RWPE1 (cell line): Measurements from ENCODE around the gene LRRC10B.

Experiments
- CTCF ChIA-PET: fragments of 350-600 bp; sonication (Branson Sonifier 250); formaldehyde crosslinking; extraction: SDS; loops from one replicate; lab custom pipeline; 2021; lab: Yijun Ruan, JAX
- POLR2A ChIA-PET: fragments of 400-600 bp; formaldehyde crosslinking; extraction: SDS; loops from one replicate; lab custom pipeline; 2020; ENCODE audit warnings: antibody characterized with exemption; ENCODE audit not compliant: low non-redundant PET; lab: Yijun Ruan, JAX
- DNase-seq: peaks from one replicate; pipeline ENCODE4 v3.0.0; 2012; ENCODE audit warnings: low spot score
- H3K27ac ChIP-seq: fragments of 450-650 bp; 2 replicates; pipeline ENCODE4 v1.5.1; 2017
- TF ChIP-seq, protein P1 (sequence below): fragments of 450-650 bp; conservative IDR thresholded peaks from 2 replicates; pipeline ENCODE4 v1.5.1; 2017; ENCODE audit warnings: low read depth, mild to moderate bottlenecking

The LRRC10B gene

DNA sequence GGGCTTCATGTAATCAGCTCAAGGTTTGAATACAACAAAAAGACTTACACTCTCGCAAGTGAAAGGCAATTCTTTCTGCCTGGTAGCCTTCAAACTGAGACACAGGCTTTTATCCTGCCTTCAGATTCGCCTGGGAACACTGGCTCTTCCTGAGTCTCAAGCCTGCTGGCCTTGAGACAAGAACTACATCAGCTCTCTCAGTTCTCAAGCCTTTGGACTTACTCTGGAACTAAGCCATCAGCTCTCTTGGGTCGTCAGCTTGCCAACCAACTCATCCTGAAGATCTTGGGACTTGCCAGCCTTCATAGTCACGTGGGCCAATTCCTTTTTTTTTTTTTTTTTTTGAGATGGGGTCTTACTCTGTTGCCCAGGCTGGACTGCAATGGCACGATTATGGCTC, 35.7 kb upstream of the LRRC10B start:
- DNase-seq = no peak
- POLR2A ChIA-PET = interaction anchor here (0.6 kb wide), 1 partner anchor 166 kb away, joined by 6 read pairs; no protein-coding TSS in a partner anchor
- H3K27ac ChIP-seq = no peak overlapping the region
- TF ChIP-seq, protein P1, sequence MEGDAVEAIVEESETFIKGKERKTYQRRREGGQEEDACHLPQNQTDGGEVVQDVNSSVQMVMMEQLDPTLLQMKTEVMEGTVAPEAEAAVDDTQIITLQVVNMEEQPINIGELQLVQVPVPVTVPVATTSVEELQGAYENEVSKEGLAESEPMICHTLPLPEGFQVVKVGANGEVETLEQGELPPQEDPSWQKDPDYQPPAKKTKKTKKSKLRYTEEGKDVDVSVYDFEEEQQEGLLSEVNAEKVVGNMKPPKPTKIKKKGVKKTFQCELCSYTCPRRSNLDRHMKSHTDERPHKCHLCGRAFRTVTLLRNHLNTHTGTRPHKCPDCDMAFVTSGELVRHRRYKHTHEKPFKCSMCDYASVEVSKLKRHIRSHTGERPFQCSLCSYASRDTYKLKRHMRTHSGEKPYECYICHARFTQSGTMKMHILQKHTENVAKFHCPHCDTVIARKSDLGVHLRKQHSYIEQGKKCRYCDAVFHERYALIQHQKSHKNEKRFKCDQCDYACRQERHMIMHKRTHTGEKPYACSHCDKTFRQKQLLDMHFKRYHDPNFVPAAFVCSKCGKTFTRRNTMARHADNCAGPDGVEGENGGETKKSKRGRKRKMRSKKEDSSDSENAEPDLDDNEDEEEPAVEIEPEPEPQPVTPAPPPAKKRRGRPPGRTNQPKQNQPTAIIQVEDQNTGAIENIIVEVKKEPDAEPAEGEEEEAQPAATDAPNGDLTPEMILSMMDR = no peak
- CTCF ChIA-PET = interaction anchor here (0.6 kb wide), 2 partner anchors 166 to 319 kb away, joined by 3 read pairs; no protein-coding TSS in a partner anchor

DNA sequence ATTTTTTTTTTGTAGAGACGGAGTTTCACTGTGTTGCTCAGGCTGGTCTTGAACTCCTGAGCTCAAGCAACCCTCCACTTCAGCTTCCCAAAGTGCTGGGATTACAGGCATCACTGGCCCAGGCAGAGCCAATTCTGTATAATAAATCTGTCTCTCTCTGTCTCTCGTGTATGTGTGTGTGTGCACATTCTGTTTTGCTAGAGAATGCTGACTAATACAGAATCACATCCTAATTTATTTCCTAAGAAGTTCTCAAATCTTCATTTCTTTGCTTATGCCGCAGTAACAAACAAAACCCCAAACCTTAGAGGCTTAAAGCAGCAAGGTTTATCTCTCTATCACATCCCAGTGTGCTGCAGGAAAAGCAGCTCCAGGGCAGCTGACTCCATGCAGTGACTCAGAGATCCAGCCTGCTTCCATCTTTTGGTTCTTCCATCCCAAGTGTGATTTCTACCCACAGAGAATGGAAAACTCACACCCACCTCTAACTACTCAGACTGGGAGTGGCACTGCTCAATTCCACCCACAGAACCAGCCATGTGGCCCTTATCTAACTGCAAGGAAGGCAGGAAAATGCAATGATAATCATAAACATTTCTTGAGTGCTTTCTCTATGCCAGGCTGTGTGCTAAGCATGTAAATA, 35.1 kb upstream of the LRRC10B start:
- TF ChIP-seq, protein P1 = no peak
- DNase-seq = no peak
- ChIA-PET CTCF (interaction anchor here (0.6 kb wide), 1 partner anchor 165 kb away, joined by 3 read pairs; no protein-coding TSS in a partner anchor), POLR2A (interaction anchor here (0.6 kb wide), 1 partner anchor 165 kb away, joined by 6 read pairs; no protein-coding TSS in a partner anchor)
- no peak overlapping the region for H3K27ac ChIP-seq

DNA sequence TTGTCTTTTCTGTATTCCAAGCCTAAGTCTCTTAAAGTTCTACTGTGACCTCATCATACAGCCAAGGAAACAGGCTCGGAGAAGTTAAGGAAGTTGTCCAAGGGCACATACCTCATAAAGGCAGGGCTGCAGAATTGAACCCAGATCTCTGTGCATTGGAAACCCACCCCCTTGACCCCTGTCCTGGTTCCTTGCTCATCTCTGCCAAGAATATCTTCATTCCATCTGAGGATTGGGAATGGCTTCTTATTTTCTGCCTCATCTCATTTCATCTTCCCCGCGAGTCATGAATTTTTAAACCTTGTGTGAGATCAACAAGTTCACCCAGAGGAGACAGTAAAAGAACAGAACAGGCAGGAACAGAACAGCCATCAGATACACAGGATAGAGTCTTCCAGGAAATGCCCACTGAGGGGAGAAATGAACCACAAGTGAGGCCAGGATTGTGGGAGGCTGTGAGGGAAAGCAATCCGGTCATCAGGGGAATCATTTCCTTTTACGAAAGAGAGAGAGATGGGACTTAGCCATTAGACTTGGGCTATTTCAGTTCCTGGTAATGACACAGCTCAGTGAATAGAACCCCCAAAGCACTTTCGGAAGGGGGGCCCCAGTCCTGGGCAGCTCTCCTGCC, 34.4 kb upstream of the LRRC10B start:
- no peak for DNase-seq
- ChIA-PET CTCF (interaction anchor here (4.8 kb wide), 1 partner anchor 43 kb away, joined by 42 read pairs; no protein-coding TSS in a partner anchor), POLR2A (no interaction called here)
- no peak overlapping the region for H3K27ac ChIP-seq
- TF ChIP-seq, protein P1 = no peak

DNA sequence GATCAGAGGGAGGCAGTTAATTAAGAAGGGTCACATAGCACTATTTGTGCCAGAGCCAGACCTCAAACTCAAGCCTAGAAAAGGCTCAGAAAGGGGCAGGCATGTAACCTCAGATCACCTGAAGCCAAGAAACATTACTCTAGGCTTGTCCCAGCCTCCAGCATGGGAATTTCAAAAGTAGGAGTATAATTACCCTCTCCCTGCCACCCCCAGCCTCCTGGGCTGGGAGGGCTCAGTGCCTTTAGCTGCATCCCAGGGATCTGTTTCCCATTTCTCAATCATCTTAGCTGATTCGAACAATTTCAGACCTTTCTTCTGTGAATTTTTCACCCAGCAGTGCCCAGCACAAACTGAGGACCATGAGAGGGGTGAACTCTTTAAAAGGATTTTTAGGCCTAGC, 33.1 kb upstream of the LRRC10B start:
- TF ChIP-seq, protein P1 = no peak
- POLR2A ChIA-PET = no interaction called here

DNA sequence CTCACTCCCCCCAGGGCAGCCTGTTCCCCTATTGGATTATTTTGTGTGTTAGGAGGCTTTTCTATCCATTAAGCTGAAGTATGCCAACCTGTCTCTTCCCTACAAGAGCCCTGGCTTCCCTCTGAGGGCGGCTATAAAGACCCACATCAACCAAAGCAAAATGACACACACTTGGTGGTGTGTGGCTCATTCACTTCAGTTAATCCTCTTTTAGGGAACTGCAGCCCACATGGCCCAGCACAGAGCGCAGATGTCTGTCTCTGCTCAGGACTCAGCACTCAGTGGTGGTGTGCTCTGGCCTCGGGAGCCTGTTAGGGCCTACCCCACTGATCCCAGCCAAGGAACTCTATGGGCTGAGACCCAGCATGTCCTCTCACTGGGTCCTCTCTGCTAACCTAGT, 32.2 kb upstream of the LRRC10B start:
- CTCF ChIA-PET = interaction anchor here (0.5 to 4.8 kb wide), 9 partner anchors 22 to 257 kb away, joined by 3 to 42 read pairs (median 4); partner anchors contain the start of gene LRRC10B
- H3K27ac ChIP-seq = no peak overlapping the region
- no peak for DNase-seq
- POLR2A ChIA-PET = no interaction called here
- TF ChIP-seq, protein P1 = no peak

More for the DNA sequence above, 33.1 kb upstream of the LRRC10B start:
- CTCF ChIA-PET = interaction anchor here (0.9 to 4.8 kb wide), 4 partner anchors 29 to 163 kb away, joined by 4 to 42 read pairs (median 8); partner anchors contain the start of gene LRRC10B
- H3K27ac ChIP-seq = no peak overlapping the region
- no peak for DNase-seq

DNA sequence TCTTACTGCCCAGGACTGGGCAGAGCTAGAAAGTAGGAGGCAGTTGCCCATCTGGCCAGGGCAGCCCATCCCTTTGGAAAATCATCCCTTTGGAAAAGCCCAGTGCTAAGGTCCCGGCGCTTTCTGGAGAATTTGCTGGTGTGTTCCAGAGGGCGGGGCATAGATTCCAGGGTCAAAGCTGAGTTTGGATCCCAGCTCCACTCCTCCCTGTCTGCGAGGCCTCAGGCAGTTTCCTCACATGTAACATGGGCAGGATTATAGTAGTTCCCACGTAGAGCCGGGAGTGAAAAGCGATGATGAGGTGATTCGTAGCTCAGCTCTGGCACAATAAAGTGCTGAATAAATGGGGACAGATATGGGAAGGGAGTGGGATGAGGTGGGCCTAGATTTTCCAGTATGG, 31.4 kb upstream of the LRRC10B start:
- no peak overlapping the region for H3K27ac ChIP-seq
- POLR2A ChIA-PET = no interaction called here
- TF ChIP-seq, protein P1 = no peak
- CTCF ChIA-PET = interaction anchor here (0.5 to 4.8 kb wide), 20 partner anchors 11 to 256 kb away, joined by 3 to 42 read pairs (median 4); partner anchors contain the start of genes LRRC10B and SYT7
- DNase-seq = no peak
